ENCODE results near the gene RRAGA.
"Not testable (repeated sequence)": the region's sequence is repeated elsewhere in the genome, so short reads cannot be mapped to it uniquely, and the experiment has no call there.

RRAGA gene

GRCh38 chr9:19048966-19049916 lies at the start of gene RRAGA:
RRAGA (plus strand) TSS chr9:19049427; CDS start chr9:19049660, 233 bp downstream.
- DNase-seq: peak; percentile 85

- no peak for DNase-seq
Observed at GRCh38 chr9:19000133-19000532, 49.1 kb upstream of the RRAGA start.

- no peak for DNase-seq
Observed at GRCh38 chr9:19009391-19009965, 39.7 kb upstream of the RRAGA start.

- DNase-seq: no peak
Observed at GRCh38 chr9:19018201-19018600, 31.0 kb upstream of the RRAGA start.

GRCh38 chr9:19020886-19021455 lies 28.3 kb upstream of the RRAGA start:
- DNase-seq: no peak

GRCh38 chr9:19021649-19022048 lies 27.6 kb upstream of the RRAGA start:
- DNase-seq: not testable (repeated sequence)

GRCh38 chr9:19022206-19022605 lies 27.0 kb upstream of the RRAGA start:
- DNase-seq: no peak

- DNase-seq: no peak
Observed at GRCh38 chr9:19023078-19023477, 26.1 kb upstream of the RRAGA start.

- DNase-seq: no peak
Observed at GRCh38 chr9:19026375-19026774, 22.9 kb upstream of the RRAGA start.

- DNase-seq: no peak
Observed at GRCh38 chr9:19027825-19028224, 21.4 kb upstream of the RRAGA start.

- peak; percentile 32 for DNase-seq
Observed at GRCh38 chr9:19028835-19029451, 20.3 kb upstream of the RRAGA start.

- DNase-seq: no peak
Observed at GRCh38 chr9:19030899-19031298, 18.3 kb upstream of the RRAGA start.

GRCh38 chr9:19032406-19032805 lies 16.8 kb upstream of the RRAGA start:
- no peak for DNase-seq

- DNase-seq: no peak
Observed at GRCh38 chr9:19033015-19033414, 16.2 kb upstream of the RRAGA start, which contains the start of gene SAXO1. SAXO1 (minus strand) TSS chr9:19033209; CDS start chr9:19032908, 301 bp downstream.

- no peak for DNase-seq
Observed at GRCh38 chr9:19036611-19037010, 12.6 kb upstream of the RRAGA start.

- no peak for DNase-seq
Observed at GRCh38 chr9:19049917-19050636, 850 bp downstream of the RRAGA start.

GRCh38 chr9:19050637-19051591 lies 1.7 kb downstream of the RRAGA start:
- DNase-seq: no peak

- DNase-seq: no peak
Observed at GRCh38 chr9:19057033-19057432, 7.8 kb downstream of the RRAGA start.

- no peak for DNase-seq
Observed at GRCh38 chr9:19074229-19074628, 25.0 kb downstream of the RRAGA start.

- no peak for DNase-seq
Observed at GRCh38 chr9:19074836-19075235, 25.6 kb downstream of the RRAGA start.

GRCh38 chr9:19085295-19085694 lies 36.1 kb downstream of the RRAGA start:
- DNase-seq: no peak

Measured in NCI-H2081 treated with DMSO at 0.1 percent for 48 hours (cell line).